Adipose tissue (tissue), 3 donors: ENCODE results near the gene FAM237B. TPM values are rescaled to one million over a fixed set of nuclear protein-coding genes. Genes with fewer than 3 reads are reported as not detected.
"Not testable (repeated sequence)": the region's sequence is repeated elsewhere in the genome, so short reads cannot be mapped to it uniquely, and the experiment has no call there.

Source experiments
- H3K27ac ChIP-seq: one replicate; pipeline ENCODE4 v1.5.1; 2013; ENCODE audit warnings: low read depth, low read length
- WGBS, 3 donors: extraction: QIAGEN DNeasy Blood & Tissue Kit; methylation state at CpG; one replicate each; pipeline ENCODE4 v1.1.7; 2013; 5-methylcytosine and 5-hydroxymethylcytosine counted together
- polyA plus RNA-seq, 3 donors: library from polyadenylated mRNA; stranded (reverse); fragments of 200-250 nt; gene quantifications; one replicate each; pipeline ENCODE4 v1.2.3, GENCODE V29; 2013
- donor health status: healthy with polysubstance abuse.
- donor health status: Bipolar disorder and iron deficiency.
- donor health status: healthy.

The FAM237B gene
- polyA plus RNA-seq, result under 1 TPM in 1 of 3 donors, not detected in 2; 0.03 TPM

GRCh38 chr7:90320801-90321494 lies at the start of gene FAM237B:
Gene FAM237B, minus strand, starts transcription at chr7:90321304. Its CDS starts 1,556 bp downstream, at chr7:90319748.
- 1 to 2% (median 2%) methylated on average over 54 to 62 of the region's 62 CpGs for WGBS, 3 donors

GRCh38 chr7:90351987-90352386 lies 30.9 kb upstream of the FAM237B start:
- H3K27ac ChIP-seq, result no peak overlapping the region

More at GRCh38 chr7:90320801-90321494, at the start of gene FAM237B:
- no peak within 1 kb of the TSS for H3K27ac ChIP-seq

- not testable (repeated sequence) for H3K27ac ChIP-seq
- 89 to 97% (median 97%) methylated on average over 3 of the region's 3 CpGs for WGBS, 3 donors
Measured at GRCh38 chr7:90350032-90350431, 28.9 kb upstream of the FAM237B start.

- WGBS, 3 donors, result 72 to 90% (median 82%) methylated on average over 4 of the region's 4 CpGs
- no peak overlapping the region for H3K27ac ChIP-seq
Measured at GRCh38 chr7:90349305-90349704, 28.2 kb upstream of the FAM237B start.

- 52 to 62% (median 59%) methylated on average over 4 of the region's 4 CpGs for WGBS, 3 donors
- H3K27ac ChIP-seq, result no peak overlapping the region
Measured at GRCh38 chr7:90347759-90348158, 26.7 kb upstream of the FAM237B start.

GRCh38 chr7:90346336-90347125 lies 25.4 kb upstream of the FAM237B start, which contains the start of gene GTPBP10:
Gene GTPBP10, plus strand, starts transcription at chr7:90346716. Its CDS starts 26 bp downstream, at chr7:90346742.
- H3K27ac ChIP-seq, result no peak within 1 kb of the TSS
- WGBS, 3 donors, result 0 to 1% (median 0%) methylated on average over 37 of the region's 37 CpGs

GRCh38 chr7:90345595-90346335 lies 24.7 kb upstream of the FAM237B start:
- no peak overlapping the region for H3K27ac ChIP-seq
- 5 to 9% (median 7%) methylated on average over 18 of the region's 18 CpGs for WGBS, 3 donors

GRCh38 chr7:90345016-90345415 lies 23.9 kb upstream of the FAM237B start:
- no peak overlapping the region for H3K27ac ChIP-seq

- H3K27ac ChIP-seq, result no peak overlapping the region
Measured at GRCh38 chr7:90337106-90337505, 16.0 kb upstream of the FAM237B start.

- WGBS, 3 donors, result 80 to 89% (median 87%) methylated on average over 2 of the region's 2 CpGs
Measured at GRCh38 chr7:90334926-90335325, 13.8 kb upstream of the FAM237B start.

GRCh38 chr7:90334193-90334843 lies 13.2 kb upstream of the FAM237B start:
- 94 to 96% (median 95%) methylated on average over 41 to 48 of the region's 48 CpGs for WGBS, 3 donors
- no peak overlapping the region for H3K27ac ChIP-seq

More at GRCh38 chr7:90334926-90335325, 13.8 kb upstream of the FAM237B start:
- H3K27ac ChIP-seq, result not testable (repeated sequence)

- no peak overlapping the region for H3K27ac ChIP-seq
- WGBS, 3 donors, result 9 to 29% methylated on average over 1 of the region's 1 CpG; no CpG with 5 or more reads in 1 of the 3 donors
Measured at GRCh38 chr7:90326500-90326899, 5.4 kb upstream of the FAM237B start.

- no peak overlapping the region for H3K27ac ChIP-seq
Measured at GRCh38 chr7:90322837-90323236, 1.7 kb upstream of the FAM237B start.

- 26 to 36% (median 26%) methylated on average over 7 of the region's 7 CpGs for WGBS, 3 donors
Measured at GRCh38 chr7:90320418-90320800, 695 bp downstream of the FAM237B start.

GRCh38 chr7:90320014-90320413 lies 1.1 kb downstream of the FAM237B start:
- WGBS, 3 donors, result 82 to 85% (median 85%) methylated on average over 7 of the region's 7 CpGs

More at GRCh38 chr7:90320418-90320800, 695 bp downstream of the FAM237B start:
- H3K27ac ChIP-seq, result no peak overlapping the region

GRCh38 chr7:90313907-90314306 lies 7.2 kb downstream of the FAM237B start:
- no peak overlapping the region for H3K27ac ChIP-seq
- WGBS, 3 donors, result 63 to 70% (median 68%) methylated on average over 4 of the region's 4 CpGs

More at GRCh38 chr7:90320014-90320413, 1.1 kb downstream of the FAM237B start:
- H3K27ac ChIP-seq, result no peak overlapping the region

GRCh38 chr7:90312745-90313144 lies 8.4 kb downstream of the FAM237B start:
- H3K27ac ChIP-seq, result no peak overlapping the region
- WGBS, 3 donors, result 90 to 92% (median 90%) methylated on average over 2 of the region's 2 CpGs

- H3K27ac ChIP-seq, result no peak overlapping the region
Measured at GRCh38 chr7:90311175-90311574, 9.9 kb downstream of the FAM237B start.

- 71 to 91% (median 86%) methylated on average over 5 of the region's 5 CpGs for WGBS, 3 donors
- no peak overlapping the region for H3K27ac ChIP-seq
Measured at GRCh38 chr7:90309872-90310271, 11.2 kb downstream of the FAM237B start.
